Astrocyte of the hippocampus (primary cell): ENCODE results near the gene LRBA.
A peak's percentile ranks its signal among the peaks of the same experiment; 100 is the strongest.
"Not testable (repeated sequence)": the region's sequence is repeated elsewhere in the genome, so short reads cannot be mapped to it uniquely, and the experiment has no call there.

Experiments used
- DNase-seq: peaks from one replicate; pipeline ENCODE4 v3.0.0; 2011; ENCODE audit warnings: low read depth, low spot score

Gene LRBA

DNA sequence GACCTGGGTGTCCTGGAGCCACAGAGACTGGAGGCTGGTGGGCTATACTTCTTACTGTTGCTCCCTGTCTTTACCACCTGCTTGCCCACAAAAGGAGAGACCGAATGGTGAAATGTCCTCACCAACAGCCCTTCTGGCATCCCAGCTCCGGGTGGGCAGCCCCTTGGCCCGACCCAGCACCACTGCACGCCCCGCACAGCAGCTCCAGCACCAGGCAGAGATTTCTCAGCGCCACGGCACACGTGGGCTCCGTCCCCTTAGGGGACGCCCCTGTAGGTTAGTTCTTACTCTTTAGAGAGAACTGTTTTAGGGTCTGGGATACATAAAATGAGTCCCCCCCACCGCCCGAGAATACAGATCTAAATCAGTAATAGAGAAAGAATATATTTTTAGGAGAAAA lies 591.6 kb downstream of the LRBA start:
- DNase-seq: no peak

DNA sequence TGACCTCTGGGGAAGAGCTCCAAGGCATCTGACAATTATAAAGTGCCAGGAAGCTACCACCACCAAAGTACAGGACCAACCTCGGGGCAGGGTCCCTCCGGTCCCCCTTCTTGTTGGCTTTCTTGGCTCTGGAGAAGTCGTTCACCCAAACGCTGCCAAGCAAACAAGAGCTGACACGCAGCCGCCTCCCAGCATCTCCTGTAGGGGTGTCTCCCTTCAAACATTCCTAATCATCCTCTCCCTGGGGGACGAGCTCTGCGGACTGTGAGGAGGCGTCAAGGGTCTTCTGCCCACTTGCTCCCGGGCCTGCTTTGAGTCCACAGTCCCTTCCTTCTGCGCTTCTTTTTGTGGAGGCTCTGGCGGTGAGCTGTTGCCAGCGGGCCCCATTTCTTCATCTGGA lies 592.0 kb downstream of the LRBA start:
- no peak for DNase-seq

DNA sequence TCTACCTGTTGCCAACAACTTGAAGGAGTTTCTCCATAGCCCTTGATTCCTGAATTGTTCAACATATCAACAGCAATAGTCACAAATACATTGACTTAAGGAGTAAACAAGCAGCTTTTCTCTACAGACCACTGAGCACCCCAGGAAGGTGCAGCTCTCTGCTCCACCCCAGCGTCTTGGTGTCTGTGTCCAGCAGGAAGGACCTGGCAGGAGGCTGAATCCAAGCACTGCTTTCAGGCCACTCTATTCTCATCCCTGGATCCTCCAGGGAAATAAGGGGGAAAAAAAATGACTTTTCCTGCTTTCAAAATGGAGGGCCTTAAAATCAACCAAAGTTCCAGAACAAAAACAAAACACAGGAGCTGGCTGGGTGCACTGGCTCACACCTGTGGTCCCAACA lies 593.5 kb downstream of the LRBA start:
- no peak for DNase-seq

DNA sequence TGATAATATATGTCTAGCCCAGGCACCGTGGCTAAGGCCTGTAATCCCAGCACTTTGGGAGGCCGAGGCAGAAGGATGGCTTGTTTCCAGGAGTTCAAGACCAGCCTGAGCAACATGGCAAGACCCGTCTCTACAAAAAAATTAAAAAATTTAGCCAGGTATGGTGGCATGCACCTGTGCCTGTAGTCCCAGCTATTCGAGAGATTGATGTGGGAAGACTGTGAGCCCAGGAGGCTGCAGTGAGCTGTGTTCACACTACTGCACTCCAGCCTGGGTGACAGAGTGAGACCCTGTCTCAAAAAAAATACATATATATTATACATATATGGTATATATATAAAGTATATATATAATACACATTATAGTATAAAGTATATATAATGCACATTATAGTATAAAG lies 595.1 kb downstream of the LRBA start:
- no peak for DNase-seq

DNA sequence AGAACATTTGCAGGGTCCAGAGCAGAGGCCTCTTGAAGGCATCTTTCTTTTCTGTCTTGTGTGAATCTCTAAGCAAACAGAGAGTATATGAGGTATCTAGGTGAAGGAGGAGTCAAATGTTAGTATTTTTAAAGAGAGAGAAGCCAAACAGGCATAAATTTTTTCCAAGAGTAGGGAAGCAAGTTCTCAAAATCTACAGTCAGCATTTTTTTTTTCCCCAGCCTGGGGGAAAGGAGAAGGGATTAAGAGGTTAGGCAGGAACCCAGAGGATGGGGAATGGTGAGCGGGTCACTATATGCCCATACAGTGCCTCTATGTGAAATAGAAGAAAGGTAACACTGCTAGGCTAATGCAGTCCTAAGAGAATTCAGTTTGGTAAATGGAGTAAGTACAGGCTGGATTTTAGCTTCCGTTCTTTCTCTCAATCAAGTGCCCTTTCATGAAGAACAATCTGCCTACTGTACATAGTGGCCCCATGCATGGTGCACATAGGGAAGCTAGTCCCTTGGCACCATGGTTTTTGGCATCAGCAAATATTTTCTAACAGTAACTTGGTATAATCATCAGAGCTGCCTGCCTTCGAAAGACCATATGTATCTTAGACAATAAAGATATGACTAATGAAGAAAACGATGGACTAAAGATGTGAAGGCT lies 596.2 kb downstream of the LRBA start:
- no peak for DNase-seq

DNA sequence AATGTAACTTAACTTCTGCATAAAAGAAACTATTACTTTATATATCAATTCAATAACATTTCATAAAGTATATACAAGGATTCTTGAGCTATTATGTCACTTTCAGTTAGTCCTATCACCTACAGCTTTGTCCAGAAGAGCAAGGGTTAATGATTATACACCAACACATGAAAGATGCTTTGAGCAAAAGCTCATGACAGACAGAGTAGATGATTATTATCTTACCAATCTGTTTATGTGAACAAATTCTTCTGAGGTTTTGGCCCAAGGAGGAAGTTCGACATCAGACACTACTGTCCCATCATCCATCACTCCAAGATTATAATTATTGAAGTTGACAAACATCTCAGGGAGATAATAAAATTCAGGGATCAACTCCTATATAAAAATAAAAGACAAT lies 599.9 kb downstream of the LRBA start:
- no peak for DNase-seq

DNA sequence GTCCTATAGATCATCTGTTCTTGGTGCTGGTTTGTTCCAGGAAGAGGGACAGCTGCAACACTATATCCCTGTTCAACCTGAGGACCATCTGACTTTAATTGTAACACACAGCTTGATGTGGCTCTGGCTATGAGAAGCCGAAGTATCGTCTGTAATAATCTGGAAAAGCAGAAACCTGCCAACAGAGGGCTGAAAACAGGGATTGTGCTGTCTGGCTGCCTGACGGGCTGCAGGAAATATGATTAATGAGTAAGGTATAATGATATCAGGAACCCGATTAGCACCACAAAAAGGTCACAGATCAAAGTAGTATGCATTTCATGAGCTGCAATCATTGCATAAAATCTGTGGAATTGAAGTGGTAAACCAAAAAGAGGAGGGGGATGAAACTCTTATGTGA lies 603.6 kb downstream of the LRBA start:
- no peak for DNase-seq

DNA sequence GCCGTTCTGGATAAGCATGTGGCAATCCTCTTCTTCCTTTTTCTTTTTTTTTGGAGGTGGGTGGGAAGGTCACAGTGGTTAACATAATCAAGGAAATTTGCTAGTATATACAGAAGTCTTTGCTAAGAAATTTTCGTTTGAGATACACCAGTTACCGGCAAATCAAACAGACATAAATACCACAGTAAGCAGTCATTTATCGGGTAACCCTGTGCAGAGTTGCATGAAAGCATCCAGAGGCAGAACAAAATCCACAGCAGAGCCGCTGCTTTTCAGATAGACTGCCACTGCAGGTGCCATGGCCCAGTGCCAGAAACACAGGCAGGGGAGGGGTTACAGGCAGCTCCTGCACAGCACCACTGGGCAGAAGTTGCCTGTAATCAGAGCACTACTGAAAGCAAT lies 612.2 kb downstream of the LRBA start:
- peak; percentile 29 for DNase-seq

DNA sequence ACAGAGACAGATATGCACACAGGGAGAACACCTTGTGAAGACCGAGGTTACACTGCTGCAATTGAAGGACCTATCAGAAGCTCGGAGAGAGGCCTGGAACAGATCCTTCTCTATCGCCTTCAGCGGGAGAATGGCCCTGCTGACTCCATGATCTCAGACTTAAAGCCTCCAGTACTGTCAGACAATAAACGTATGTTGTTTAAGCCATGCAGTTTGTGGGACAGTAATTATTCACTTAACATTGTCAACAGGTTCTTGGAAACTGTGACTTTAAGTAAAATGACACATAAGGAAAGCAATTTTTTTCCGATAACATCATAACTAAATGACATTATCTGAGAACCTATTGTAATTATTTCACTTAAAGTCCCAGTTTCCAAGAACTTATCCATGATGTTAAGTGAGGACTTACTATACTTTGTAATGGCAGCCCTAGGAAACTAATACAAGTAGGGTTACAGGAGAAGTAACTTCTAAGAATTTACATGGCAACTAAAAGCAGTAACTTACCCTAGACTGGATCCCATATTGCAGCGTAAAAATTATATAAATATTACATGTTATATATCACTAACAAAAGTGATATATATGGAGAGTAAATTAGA lies 613.9 kb downstream of the LRBA start:
- no peak for DNase-seq

DNA sequence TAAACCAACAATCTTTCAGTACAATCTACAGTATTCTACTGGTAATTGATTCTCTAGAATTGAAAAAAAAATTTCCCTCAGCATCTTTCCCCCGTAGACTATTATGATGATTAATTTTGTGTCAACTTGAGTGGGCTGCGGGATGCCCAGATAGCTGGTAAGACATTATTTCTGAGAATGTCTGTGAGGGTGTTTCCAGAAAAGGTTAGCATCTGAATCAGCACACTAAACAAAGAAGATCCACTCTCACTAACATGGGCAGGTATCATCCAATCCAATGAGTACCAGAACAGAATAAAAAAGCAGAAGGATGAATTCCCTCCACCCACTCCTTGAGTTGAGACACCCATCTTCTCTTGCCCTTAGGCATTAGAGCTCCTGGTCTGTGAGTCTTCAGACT lies 619.2 kb downstream of the LRBA start:
- no peak for DNase-seq

DNA sequence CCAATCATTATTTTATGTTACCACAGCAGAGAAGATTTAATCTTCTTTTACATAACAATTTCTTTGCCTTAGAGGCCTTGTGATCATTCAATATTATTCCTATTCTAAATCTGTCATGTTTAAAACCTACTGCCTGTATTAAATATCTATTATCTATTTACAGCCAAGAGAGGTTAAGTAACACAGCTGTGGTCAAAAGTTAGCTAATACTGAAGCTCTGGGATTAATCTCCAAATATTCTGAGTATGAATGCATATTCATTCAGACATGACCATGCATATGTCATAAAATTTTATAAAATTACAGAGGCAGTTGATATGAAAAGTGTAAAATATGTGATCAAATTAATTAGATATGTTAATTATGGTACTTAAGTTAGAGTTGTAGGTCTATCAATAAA lies 621.0 kb downstream of the LRBA start:
- no peak for DNase-seq

DNA sequence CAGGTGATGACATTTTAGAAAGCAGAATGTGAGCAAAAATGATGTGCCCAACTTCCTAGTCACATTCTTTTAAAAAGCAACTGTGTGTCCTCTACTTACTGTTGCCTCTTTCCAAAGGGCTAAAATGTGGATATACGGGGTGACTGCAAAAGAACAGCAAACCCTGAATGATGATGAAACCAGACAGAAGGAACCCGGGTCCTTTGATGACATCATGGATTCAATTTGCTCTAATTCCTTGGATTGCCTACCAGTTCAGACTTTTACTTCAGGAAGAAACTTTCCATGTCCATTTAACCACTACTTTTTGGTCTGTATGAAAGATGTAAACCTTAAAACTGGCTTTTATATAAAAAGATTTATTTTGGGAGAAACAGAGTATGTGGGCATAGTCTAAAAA lies 624.0 kb downstream of the LRBA start:
- DNase-seq: no peak

DNA sequence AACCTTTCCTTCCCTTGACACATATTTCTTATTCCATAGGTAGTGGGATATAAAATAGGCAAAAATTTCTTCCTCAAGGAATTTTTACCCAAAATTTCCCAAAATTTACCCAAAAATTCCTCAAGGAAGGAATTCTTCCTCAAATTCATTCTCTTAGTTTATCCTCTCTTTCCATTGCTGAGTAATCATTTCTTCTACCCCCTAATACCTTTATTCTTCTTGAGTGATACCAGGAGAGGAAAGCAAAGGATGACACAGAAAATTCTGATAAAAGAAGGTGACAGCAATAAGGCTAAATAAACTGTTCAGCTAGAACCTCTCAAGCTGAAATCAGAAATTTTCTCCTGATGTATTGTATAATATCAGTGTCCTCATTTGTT lies 624.6 kb downstream of the LRBA start:
- no peak for DNase-seq

DNA sequence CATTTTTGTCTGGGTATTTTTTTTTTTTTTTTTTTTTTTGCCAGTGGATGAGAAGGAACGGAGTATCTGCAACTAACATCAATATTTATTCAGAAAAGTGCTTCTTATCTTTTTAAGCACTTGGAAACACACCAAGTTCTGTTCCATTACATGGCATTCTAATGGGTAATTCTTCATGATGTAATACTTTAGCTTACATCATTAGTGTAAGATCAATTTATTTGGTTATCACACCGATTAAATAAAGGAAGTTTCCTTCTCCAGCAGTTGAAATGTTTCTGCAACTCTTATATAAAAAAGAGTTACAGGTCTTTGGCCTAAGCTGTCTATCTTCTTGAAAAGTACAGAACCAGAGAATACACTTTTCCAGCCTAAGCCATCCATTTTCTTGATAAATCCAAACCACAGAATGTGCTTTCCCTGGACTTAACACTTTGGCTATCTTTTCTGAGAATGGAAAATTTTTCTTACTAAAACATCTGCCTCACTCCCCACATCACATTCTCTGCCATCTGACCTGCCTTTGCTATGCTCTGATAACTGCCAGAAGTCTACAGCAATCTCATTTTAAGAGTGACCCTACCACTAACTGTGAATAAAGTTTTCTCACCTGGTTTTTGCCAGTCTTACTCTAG lies 625.1 kb downstream of the LRBA start:
- peak; percentile 39 for DNase-seq

DNA sequence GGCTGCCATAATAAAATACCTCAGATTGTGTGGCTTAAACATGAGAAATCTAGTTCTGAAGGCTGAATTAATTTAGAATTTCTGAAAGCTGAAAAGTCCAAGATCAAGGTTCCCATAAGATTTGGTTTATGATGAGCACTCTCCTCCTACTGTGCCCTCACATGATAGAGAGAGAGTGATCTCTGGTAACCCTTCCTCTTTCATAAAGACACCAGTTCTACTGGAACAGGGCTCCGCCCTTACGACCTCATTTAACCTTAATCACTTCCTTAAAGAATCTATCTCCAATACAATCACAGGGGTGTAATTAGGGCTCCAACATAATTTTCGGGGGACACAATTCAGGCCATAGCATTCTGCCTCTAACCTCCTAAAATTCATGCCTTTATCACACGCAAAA lies 627.1 kb downstream of the LRBA start:
- no peak for DNase-seq

DNA sequence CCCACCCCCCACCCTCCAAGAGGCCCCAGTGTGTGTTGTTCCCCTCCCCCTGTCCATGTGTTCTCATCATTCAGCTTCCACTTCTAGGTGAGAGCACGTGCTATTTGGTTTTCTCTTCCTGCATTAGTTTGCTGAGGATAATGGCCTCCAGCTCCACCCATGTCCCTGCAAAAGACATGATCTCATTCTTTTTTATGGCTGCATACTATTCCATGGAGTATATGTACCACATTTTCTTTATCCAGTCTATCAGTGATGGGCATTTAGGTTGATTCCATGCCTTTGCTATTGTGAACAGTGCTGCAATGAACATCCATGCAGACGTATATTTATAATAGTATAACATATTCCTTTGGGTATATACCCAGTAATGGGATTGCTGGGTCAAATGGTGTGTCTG lies 628.7 kb downstream of the LRBA start:
- DNase-seq: not testable (repeated sequence)

DNA sequence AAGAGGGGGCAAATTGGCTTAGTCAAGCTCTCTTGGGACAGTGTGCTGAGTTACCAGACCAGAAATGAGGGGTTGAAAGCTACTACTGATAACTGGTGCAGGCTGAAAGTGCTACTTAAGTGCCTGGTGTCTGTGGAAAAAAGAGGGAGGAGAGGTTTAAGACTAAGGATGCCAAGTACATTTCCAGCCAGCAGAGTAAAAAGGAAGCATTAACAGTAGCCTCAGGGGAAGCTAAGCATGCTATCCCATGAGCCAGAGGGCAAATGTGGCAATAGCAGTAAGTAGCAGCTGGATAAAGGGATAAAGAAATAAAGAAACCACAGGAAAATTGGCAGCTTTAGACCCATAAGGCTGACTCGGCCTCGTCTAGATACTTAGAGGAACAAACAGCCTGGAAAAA lies 629.5 kb downstream of the LRBA start:
- DNase-seq: peak; percentile 85

DNA sequence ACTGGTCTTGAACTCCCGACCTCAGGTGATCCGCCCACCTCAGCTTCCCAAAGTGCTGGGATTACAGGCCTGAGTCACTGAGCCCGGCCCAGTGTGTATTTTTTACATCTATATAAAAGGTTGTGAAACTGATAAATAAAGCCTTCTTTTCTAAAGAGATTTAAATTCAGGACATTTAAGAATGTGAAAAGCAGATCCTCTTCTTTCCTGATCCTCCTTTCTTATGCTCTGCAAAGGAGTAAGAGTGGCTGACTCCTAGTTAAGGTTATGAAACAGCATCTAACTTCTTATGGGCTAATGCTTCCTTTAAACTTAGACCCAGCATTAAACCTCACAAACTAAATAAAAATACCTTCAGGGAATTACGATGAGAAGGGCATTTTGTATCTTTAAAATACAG lies 630.8 kb downstream of the LRBA start:
- no peak for DNase-seq

DNA sequence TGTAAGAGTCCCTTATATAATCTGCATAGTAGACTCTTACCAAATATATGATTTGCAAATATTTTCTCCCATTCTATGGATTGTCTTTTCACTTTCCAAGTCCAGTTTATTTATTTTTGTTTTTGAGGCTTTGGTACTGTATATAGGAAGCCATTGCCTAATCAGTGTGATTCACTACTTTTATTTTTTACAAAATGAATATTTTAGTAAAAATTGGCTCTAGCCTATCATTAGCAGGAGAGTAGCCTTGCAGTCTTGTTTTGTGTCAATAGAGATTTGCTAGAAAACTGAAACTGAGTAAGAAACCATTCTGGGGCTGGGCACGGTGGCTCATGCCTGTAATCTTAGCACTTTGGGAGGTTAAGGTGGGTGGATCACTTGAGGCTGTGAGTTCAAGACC lies 633.1 kb downstream of the LRBA start:
- DNase-seq: no peak

DNA sequence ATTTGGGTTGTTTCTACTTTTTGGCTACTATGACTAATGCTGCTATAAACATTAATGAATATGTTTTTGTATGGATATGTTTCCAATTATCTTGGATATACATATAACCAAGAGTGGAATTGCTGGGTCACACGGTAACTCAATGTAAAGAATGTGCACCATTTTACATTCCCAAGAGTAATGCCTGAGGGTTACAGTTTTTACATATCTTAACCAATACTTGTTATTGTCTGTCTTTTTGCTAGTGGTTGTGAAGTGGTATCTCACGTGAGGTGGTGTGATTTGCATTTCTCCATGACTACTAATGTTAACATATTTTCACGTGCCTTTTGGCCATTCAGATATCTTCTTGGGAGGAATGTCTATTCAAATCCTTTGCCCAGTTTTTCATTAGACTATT lies 633.5 kb downstream of the LRBA start:
- DNase-seq: peak; percentile 12

DNA sequence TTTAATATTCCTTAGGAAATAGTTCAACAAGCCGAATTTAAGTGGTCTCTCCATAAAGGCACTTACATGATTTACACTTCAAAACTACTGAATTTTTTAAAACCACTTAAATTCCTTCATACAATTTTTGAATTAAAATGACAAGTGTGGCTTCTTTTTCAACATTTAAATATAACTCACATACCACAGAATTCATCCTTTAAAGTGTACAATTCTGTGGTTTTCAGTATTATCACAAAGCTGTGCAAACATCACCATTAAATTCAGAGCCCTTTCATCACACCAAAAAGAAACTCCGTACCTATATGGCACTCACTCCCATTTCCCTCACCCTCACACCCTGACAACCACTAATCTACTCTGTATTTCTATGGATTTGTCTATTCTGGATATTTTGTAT lies 634.0 kb downstream of the LRBA start:
- no peak for DNase-seq

DNA sequence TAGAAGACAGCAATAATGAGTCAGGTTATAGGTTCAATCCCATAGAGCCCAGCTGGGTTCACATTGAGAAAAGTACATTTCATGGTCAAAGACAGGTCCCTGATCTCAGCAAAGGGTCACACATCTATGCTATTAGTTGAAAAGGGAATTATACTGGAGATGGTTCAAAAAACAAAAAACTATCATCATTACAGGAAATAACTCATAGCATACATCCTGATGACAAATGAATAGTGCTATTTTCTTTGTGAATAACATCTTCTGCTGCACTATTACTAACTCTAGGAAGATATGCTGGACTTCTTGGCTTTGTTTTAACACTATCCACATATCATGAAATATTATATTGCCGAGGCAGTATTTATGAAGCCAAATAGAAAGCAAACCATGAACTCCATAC lies 635.6 kb downstream of the LRBA start:
- no peak for DNase-seq

DNA sequence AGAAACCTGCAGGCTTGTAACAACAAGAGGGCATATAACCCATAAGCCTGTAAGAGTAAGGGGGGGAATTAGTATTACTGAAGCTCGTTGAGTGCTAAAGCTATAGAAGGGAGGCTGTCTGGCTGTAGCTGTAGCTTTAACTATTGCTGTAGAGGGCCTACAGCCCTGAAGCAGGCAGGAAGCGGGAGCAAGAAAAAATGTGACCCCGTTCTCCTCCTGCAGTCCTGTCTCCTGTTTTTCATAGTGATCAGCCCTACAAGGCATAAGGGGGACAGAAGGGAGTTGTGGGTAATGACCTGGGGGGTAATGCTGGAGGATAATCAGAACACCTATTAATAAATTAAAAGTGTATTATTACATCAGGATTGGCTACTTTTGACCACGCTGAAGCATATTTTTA lies 640.1 kb downstream of the LRBA start:
- DNase-seq: no peak

DNA sequence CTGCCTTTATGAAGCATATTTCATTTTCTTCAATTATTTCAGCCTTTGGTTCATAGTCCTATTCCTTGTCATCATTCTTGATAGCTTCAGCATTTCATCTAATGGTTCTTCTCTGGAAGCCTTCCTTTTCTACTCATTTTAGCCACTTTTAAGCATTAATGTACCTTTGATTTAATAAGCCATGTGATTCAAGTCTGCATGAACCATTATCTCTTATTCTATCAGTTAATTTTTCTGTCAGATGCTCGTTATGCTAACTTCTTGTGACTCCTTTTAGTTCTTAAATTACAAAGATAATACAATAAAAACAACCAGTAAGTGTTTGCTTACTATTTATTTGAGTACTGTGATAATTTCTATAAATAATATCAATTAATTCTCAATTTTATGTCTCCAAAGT lies 643.2 kb downstream of the LRBA start:
- DNase-seq: no peak
